SKM-1 treated with dmso at 0.1 percent for 144 hours (cell line): ENCODE data around the gene FRAS1.
"Not testable (repeated sequence)": the region's sequence is repeated elsewhere in the genome, so short reads cannot be mapped to it uniquely, and the experiment has no call there.

Experiments used
- DNase-seq: peaks from one replicate; lab custom pipeline; 2025; ENCODE audit not compliant: unreplicated experiment; lab: John Stamatoyannopoulos, UW

The FRAS1 gene

GRCh38 chr4:78267790-78268189 is 210.7 kb downstream of the FRAS1 start:
- DNase-seq: no peak

DNA sequence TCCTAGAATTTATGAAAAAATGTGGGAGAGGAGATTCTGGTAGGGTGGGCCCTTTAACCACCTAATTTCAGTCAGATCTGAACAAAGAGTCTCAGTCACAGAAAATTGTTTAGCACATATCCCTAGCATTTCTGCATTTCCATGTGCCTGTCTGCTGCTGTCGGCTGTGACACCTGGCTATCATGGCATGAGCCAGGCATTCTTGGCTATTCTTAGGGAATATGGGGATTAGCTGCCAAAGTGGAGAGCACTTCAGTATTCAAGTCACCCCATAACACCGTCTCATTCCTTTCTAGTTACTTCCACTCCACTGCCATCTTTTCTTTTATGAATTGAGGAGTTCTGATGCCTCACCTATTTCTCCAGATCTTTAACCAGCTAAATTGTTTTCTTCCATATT is 211.5 kb downstream of the FRAS1 start:
- DNase-seq: no peak

- not testable (repeated sequence) for DNase-seq
Observed at GRCh38 chr4:78275450-78275849, 218.3 kb downstream of the FRAS1 start.

- no peak for DNase-seq
Observed at GRCh38 chr4:78286281-78286680, 229.2 kb downstream of the FRAS1 start.

DNA sequence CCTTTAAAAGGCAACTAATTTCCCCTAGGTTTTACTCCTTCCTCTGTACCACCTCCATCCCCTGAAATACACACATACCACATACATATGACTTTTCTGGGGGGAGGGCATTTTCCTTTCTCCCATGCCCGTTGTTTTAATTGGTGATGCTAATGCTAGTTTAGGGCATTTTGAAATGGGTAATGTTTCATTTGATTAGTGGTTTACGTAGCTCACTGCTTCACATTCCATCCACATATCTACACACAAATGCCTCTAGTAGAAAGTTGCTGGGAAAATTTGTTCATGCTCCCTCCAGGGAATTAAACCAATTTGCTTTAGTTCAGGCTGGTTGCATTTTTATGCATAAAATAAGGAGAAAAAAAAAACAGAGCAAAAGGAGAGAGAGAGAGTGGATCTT is 231.2 kb downstream of the FRAS1 start:
- no peak for DNase-seq

DNA sequence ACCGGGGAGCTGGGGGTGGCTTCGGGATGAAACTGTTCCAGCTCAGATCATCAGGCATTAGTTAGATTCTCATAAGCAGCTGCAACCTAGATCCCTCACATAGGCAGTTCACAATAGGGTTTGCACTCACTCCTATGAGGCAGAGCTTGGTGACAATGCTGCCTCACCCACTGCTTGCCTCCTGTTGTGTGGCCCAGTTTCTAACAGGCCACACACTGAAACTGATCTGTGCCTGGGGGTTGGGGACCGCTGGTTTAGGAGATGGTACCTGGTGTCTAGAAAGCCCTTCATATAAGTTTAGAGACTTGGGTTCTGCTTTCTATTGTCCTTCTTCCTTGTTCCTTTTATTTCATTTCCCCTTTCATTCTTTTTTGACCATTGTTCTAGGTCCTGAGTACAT is 234.2 kb downstream of the FRAS1 start:
- no peak for DNase-seq

GRCh38 chr4:78292341-78292740 is 235.2 kb downstream of the FRAS1 start:
- DNase-seq: no peak

GRCh38 chr4:78292856-78293255 is 235.7 kb downstream of the FRAS1 start:
- DNase-seq: no peak

DNA sequence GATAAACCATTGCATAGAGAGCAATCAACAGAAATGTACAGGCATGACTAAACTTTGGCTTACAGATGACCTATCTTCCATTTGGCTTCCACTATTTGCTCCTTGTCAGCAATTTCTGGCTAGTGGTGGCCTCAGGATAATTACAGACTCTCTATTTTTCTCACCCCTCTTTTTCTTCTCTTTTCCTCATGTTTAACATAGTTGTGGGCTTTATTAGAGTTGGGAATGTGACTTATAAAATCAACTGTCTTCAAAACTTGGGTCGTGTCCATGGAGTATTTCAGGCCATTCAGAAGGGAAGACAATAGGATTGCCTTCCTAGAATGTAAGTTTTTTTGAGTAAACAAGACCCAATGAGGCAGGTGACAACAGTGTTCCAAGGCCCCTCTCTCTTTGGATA is 236.2 kb downstream of the FRAS1 start:
- no peak for DNase-seq

- DNase-seq: no peak
Observed at GRCh38 chr4:78293821-78294301, 236.7 kb downstream of the FRAS1 start.

DNA sequence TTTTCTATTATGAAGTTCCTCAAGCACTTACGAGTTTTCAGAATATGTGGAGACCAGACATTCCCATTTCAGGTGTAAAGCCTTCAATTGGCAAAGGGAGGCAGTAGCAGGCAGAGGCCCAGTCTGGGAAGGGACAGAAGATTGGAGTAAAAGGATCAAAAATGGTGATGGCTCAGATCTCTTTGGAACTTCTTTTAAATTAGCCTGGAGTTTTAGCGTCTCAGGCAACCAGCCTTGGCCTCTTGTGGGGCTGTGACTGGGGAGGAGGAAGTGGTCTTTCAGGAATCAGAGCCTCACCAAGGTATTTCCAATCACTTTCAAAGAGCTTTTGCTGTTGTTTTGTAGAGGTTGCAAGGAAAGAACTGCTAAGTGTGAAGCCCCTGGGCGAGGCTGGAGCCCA is 239.1 kb downstream of the FRAS1 start:
- no peak for DNase-seq

- peak; percentile 36 for DNase-seq
Observed at GRCh38 chr4:78297116-78297800, 240.1 kb downstream of the FRAS1 start.

DNA sequence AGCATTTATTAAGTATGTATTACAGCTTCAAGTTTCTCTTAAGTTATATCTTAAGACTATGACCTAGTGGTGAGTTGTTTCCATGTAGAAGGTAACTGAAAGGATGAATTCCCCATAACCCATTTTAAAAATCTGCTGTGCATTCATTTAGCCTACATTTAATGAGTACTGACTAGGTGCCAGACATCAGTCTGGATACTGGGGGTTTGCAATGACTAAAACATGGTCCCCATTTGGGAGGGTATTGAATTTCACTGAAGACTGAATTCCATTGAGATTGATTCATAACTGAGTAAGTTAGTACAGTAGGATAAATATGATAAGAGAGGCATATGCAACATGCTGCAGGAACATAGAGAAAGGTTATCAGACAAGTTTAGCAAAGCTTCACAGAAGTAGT is 241.5 kb downstream of the FRAS1 start:
- no peak for DNase-seq

GRCh38 chr4:78299565-78299972 is 242.4 kb downstream of the FRAS1 start:
- DNase-seq: no peak

GRCh38 chr4:78307263-78307662 is 250.1 kb downstream of the FRAS1 start:
- not testable (repeated sequence) for DNase-seq

- no peak for DNase-seq
Observed at GRCh38 chr4:78308517-78308916, 251.4 kb downstream of the FRAS1 start.

GRCh38 chr4:78309352-78309751 is 252.2 kb downstream of the FRAS1 start:
- DNase-seq: no peak

DNA sequence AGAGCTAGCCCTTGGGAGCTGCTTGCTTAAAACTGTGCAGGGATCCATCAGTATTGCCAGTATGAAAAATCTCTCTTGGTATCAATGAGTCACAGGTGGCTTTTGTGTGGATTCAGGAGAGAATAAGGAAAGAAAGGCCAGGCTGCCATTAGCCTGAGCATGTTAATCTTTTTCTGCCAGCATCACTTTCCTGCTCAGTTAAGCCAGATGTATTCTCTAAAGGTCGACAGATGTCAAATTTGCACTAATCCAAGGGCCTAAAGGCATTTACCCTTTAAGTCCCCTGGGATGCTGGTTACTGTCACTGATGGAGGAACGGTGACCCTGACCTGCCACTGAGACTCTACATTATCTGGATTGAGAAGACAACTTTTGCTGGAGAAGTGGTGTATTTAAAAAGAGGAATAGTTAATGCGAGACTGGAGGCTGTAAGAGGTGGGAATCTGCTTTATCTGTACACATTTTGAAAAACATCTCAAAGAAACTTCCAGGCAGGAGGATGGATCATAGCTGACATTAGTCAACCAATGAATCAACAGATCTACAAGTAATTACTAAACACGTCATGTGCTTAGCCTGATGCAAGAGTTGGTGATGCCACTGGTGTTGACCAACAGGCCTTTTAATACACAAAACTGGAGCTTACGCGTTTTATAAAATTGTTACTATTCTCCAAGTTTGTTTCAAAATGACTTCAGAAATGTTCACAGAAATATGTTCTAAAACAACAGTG is 253.1 kb downstream of the FRAS1 start:
- no peak for DNase-seq

DNA sequence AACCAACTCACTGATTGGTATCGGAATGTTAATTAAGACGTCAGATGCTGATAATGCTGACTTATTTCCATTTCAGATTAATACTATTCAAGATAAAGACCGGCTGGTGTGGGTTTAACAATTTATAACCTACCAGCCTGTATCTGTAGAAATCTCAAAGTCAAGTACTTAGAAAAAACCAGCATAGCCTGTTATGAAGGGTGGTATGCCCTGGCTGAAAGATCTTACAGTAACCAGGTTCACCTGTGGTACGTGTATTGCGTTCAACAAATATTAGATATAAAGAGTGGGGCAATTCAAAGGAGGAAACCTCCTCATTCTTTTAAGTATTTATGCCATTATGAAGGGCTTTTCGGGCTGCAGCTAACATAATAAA is 253.6 kb downstream of the FRAS1 start:
- DNase-seq: no peak

GRCh38 chr4:78311306-78311705 is 254.2 kb downstream of the FRAS1 start:
- DNase-seq: no peak

DNA sequence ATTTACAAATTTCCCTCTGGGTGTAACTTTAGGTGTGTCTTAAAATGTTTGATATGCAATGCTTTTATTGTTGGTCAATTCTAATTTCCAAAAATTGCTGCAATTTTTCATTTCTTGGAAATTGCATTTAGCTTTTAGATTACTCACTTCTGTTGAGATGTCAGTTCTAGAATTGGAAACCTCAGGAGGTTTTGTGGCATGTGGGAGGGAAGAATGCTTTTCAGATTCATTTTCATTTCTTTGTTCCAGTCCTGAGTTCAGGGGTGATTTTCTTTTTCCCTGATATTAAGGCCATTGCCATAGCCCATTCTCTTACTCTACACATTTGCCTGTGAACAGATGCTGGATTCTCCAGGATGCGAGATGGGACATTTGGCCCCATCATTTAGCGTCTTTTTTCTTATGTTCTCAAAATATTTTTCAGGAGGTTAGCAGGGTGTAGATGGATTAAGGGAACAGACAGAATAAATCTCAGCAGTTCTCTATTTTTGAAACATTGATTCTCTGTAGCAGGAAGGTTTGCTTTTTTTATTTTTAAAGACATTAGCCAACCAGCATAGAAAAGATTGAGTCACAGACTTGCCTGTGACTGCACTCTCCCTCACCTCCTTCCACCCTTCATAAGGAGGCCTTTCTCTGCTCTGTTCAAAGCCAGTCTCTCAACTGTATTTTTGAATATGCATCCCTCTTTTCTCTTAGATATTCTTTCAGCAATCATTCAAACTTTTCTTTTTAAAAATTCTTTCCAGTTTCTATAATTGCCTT is 256.0 kb downstream of the FRAS1 start:
- DNase-seq: no peak

DNA sequence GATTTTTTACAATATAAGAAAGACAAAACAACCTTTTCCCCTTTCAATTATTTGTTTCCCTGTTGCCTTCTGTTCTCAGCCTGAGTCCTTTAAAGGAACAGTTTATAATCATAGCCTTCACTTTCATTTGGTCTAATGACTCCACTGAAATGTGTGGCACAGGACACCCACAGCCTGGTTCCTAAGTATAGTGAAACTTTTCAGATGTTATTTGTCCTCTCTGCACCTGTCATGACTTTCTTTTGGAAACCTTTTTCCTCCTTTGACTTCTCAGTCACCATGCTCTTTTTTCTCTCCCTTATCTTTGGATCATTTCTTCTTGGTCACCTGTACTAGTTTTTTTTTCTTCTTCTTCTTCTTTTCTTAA is 256.6 kb downstream of the FRAS1 start:
- no peak for DNase-seq
